Kidney (tissue), 14 donors: Measurements from ENCODE around the gene TMEM204. TPM values are rescaled to one million over a fixed set of nuclear protein-coding genes. Genes with fewer than 3 reads are reported as not detected.

ENCODE experiments used
- DNase-seq, 5 donors: peaks; one replicate each; pipeline ENCODE4 v3.0.0-alpha.2; 2013 to 2020
- FAIRE-seq: peaks from 2 replicates; lab custom pipeline; 2012; peaks lifted over from hg19 to GRCh38; lab: Jason Lieb, UNC
- H3K27ac ChIP-seq, 2 donors: one replicate each; pipeline ENCODE4 v1.7.0; 2013; ENCODE audit warnings: low read depth in 2 of 2, low read length in 2 of 2, inconsistent platforms in 1 of 2
- H3K27me3 ChIP-seq: one replicate; pipeline ENCODE4 v1.7.1; 2013; ENCODE audit warnings: low read length, inconsistent platforms; ENCODE audit not compliant: control insufficient read depth, insufficient read depth
- H3K36me3 ChIP-seq, 3 donors: one replicate each; pipeline versions ENCODE4 v1.7.0 to v1.7.1; 2013; ENCODE audit warnings: low read length in 3 of 3, control low read depth in 1 of 3, inconsistent platforms in 1 of 3; ENCODE audit not compliant: insufficient read depth in 3 of 3, control insufficient read depth in 2 of 3
- H3K4me1 ChIP-seq, 3 donors: one replicate each; pipeline versions ENCODE4 v1.7.0 to v1.7.1; 2013; ENCODE audit warnings: low read length in 3 of 3, inconsistent platforms in 1 of 3, low read depth in 1 of 3; ENCODE audit not compliant: control insufficient read depth in 2 of 3, insufficient read depth in 2 of 3
- H3K4me3 ChIP-seq, 3 donors: one replicate each; pipeline versions ENCODE4 v1.7.0 to v1.8.1; 2013; ENCODE audit warnings: low read length in 3 of 3, control low read depth in 1 of 3, inconsistent platforms in 1 of 3
- H3K9ac ChIP-seq, 3 donors: one replicate each; pipeline versions ENCODE4 v1.7.0 to v1.7.1; 2013; ENCODE audit warnings: low read length in 3 of 3, control low read depth in 1 of 3, inconsistent platforms in 1 of 3
- H3K9me3 ChIP-seq, 3 donors: one replicate each; pipeline versions ENCODE4 v1.7.0 to v1.7.1; 2013; ENCODE audit warnings: low read length in 3 of 3, control low read depth in 1 of 3, inconsistent platforms in 1 of 3; ENCODE audit not compliant: control insufficient read depth in 2 of 3, insufficient read depth in 1 of 3
- CTCF ChIP-seq: IDR thresholded peaks from 3 replicates; pipeline ENCODE4 v1.5.1; 2012; ENCODE audit warnings: mild to moderate bottlenecking, moderate library complexity, borderline replicate concordance; ENCODE audit not compliant: insufficient read depth; ENCODE audit errors: extremely low read depth
- intact Hi-C: fragments of 100-400 bp; cut with DNase I; formaldehyde crosslinking; loops from one replicate; pipeline ENCODE4 v1.11.1; 2022
- polyA plus RNA-seq: library from polyadenylated mRNA; stranded (reverse); fragments of 350-450 nt; fragmentation: Illumina TruSeq; extraction: RNeasy Lipid Tissue Mini Kit (QIAGEN cat#74804); gene quantifications from one replicate; pipeline ENCODE4 v1.2.3, GENCODE V29; 2014; ENCODE audit warnings: low read depth, low replicate concordance; ENCODE audit not compliant: insufficient read depth
- total RNA-seq: library from RNA; stranded (reverse); fragmentation: NEBNext Ultra II Directional; extraction: Animal tissue kit (Norgen Biotek cat#: 25700); gene quantifications from one replicate; pipeline ENCODE4 v1.2.1, GENCODE V29; 2021
- donor health status: control.
- donor health status: control.
- donor health status: control.
- donor health status: control.
- donor health status: control.
- donor health status: DM: yes; HTN: yes; CAD: no.
- donor health status: Normal renal cell carcinoma (clear cell type).

The TMEM204 gene
- total and polyA plus RNA-seq, 2 donors from 2014 or later = 40.9 to 49.5 TPM

- H3K36me3 ChIP-seq = peaks cover 2 to 14% (median 13%) of the 10 kb centered on the region in 3 donors
- FAIRE-seq = no peak
- TF ChIP-seq CTCF = no peak
Measured at GRCh38 chr16:1580256-1580655, 46.8 kb downstream of the TMEM204 start.

GRCh38 chr16:1580956-1581355 lies 47.5 kb downstream of the TMEM204 start:
- intact Hi-C loops = no loop called here
- Histone ChIP-seq H3K4me3 (no peak overlapping the region), H3K9me3 (no peaks in the 10 kb centered on the region), H3K9ac (no peak overlapping the region), H3K27ac (no peak overlapping the region), H3K27me3 (no peaks in the 10 kb centered on the region), H3K4me1 (no peaks in the 10 kb centered on the region), H3K36me3 (peaks cover 2 to 16% (median 15%) of the 10 kb centered on the region in 3 donors)
- TF ChIP-seq CTCF = no peak
- FAIRE-seq = no peak
- DNase-seq = no peak

More at GRCh38 chr16:1580256-1580655, 46.8 kb downstream of the TMEM204 start:
- Histone ChIP-seq H3K27ac (no peak overlapping the region), H3K4me1 (no peaks in the 10 kb centered on the region), H3K9me3 (no peaks in the 10 kb centered on the region), H3K4me3 (no peak overlapping the region), H3K9ac (no peak overlapping the region), H3K27me3 (no peaks in the 10 kb centered on the region)
- intact Hi-C loops = no loop called here
- no peak for DNase-seq

GRCh38 chr16:1581804-1582203 lies 48.3 kb downstream of the TMEM204 start:
- FAIRE-seq (no peak), DNase-seq (no peak)
- Histone ChIP-seq H3K4me1 (no peaks in the 10 kb centered on the region), H3K36me3 (peaks cover 2 to 25% (median 19%) of the 10 kb centered on the region in 3 donors), H3K4me3 (no peak overlapping the region), H3K9ac (no peak overlapping the region), H3K27me3 (no peaks in the 10 kb centered on the region), H3K27ac (no peak overlapping the region), H3K9me3 (no peaks in the 10 kb centered on the region)
- intact Hi-C loops = no loop called here
- no peak for TF ChIP-seq CTCF

DNA sequence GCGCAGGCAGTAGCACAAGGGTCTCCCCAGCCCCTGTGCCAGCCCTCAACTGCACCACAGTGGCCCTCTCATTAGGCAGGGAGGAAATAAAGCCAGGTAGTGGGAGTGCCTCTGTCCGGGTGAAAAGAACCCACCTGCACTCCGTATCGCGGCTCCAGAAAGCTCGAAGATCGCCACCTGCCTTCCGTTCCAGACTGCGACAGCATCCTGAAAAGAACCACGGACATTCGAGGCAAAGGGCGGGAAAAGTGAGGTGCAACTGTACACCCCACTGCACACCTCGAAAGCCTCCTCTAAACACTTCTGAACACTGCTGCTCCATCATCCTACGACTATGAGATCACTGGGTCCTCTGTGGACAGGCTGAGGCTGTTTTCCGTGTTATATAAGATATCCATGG lies 49.7 kb downstream of the TMEM204 start:
- Histone ChIP-seq H3K9ac (no peak overlapping the region), H3K4me3 (no peak overlapping the region), H3K27ac (no peak overlapping the region), H3K27me3 (no peaks in the 10 kb centered on the region), H3K9me3 (no peaks in the 10 kb centered on the region), H3K4me1 (no peaks in the 10 kb centered on the region), H3K36me3 (peaks cover 4 to 30% (median 17%) of the 10 kb centered on the region in 3 donors)
- TF ChIP-seq CTCF = no peak
- no peak for FAIRE-seq
- no peak for DNase-seq
- intact Hi-C loops = no loop called here
